ENCODE measurements around the gene MAFF.

DNA sequence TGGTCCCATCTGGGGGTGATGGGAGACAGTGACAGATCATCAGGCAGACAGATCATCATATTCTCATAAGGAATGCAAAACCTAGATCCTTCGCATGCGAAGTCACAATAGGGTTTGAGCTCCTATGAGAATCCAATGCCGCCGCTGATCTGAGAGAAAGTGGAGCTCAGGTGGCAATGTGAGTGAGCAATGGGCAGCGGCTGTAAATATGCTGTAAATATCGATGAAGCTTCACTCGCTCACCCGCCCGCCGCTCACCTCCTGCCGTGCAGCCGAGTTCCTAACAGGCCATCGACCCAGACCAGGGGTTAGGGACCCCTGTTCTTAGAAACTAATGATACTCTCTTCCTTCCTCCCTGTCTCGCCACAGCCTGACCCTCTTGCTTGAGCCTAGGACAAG, 10.7 kb upstream of the MAFF start:
- TF ChIP-seq, protein P1, sequence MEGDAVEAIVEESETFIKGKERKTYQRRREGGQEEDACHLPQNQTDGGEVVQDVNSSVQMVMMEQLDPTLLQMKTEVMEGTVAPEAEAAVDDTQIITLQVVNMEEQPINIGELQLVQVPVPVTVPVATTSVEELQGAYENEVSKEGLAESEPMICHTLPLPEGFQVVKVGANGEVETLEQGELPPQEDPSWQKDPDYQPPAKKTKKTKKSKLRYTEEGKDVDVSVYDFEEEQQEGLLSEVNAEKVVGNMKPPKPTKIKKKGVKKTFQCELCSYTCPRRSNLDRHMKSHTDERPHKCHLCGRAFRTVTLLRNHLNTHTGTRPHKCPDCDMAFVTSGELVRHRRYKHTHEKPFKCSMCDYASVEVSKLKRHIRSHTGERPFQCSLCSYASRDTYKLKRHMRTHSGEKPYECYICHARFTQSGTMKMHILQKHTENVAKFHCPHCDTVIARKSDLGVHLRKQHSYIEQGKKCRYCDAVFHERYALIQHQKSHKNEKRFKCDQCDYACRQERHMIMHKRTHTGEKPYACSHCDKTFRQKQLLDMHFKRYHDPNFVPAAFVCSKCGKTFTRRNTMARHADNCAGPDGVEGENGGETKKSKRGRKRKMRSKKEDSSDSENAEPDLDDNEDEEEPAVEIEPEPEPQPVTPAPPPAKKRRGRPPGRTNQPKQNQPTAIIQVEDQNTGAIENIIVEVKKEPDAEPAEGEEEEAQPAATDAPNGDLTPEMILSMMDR (IDR thresholded peaks at IDR 0.05), result no peak
- no peak for TF ChIP-seq EP300 (IDR thresholded peaks at IDR 0.05)
